ENCODE data around the gene PHF19. TPM values are rescaled to one million over a fixed set of nuclear protein-coding genes. Genes with fewer than 3 reads are reported as not detected.

PHF19 gene
- total RNA-seq, 1 experiment from 2014 or later = 39.0 TPM

DNA sequence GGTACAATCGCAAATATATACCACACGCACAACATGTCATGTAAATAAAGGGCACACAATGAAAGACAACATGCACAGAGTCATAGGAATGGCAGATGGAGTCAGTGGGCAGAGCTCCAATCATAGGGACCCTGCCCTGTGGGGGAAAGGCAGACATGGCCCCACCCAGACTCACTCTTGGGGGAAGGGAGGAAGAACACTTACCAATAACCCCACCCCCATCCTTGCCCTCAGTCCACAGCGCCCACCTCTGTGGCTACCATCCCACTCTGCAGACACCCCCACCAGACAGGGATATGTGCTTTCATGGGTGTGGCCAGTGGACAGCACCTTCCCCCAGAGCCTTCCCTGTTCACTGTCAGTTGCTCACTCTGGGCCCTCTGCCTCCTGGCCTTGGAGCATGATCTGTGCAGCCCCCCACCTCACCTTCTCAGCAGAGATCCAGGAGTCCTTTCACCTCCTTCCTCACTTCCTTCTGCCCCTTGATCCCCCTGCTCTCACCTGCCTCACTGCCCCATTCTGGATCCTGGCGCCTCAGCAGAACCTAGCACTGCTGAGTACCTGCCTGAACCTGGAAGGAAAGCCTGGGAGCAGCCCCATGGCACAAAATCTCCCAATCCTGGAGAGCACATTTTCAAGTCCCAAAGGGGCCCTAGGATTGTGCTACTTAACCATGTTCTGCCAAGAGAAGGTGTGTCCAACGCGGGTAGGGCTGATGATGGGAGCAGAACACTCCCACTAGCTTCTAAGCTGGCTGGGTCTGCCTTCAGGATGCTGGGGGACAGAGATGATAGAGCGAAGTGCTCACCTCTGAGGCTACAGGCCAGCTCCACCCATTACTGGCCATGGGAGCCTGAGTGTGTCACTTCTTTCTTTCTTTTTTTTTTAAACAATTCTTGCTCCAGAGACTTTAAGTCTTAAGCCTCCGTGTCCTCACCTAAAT, 1.5 kb upstream of the PHF19 start:
- no peak overlapping the region for H3K27ac Mint-ChIP-seq
- ATAC-seq = peak; percentile 13
- no peak for DNase-seq (ENCODE audit: low spot score)
- H3K36me3 Mint-ChIP-seq = no peaks in the 10 kb centered on the region
- CTCF ChIA-PET = interaction anchor here (1.0 kb wide), 1 partner anchor 12 kb away, joined by 3 read pairs; no protein-coding TSS in a partner anchor
- peaks cover 12% of the 10 kb centered on the region for H3K27me3 Mint-ChIP-seq (ENCODE audit: low read depth)
- H3K4me3 Mint-ChIP-seq = peak overlapping the region; percentile 76
- no peaks in the 10 kb centered on the region for H3K9me3 Mint-ChIP-seq
- TF ChIP-seq NFE2L1 (CRISPR knock-in tag; IDR thresholded peaks at IDR 0.05) (no peak), SMAD3 (CRISPR knock-in tag; IDR thresholded peaks at IDR 0.05; ENCODE audit: borderline replicate concordance) (no peak), GRHL2 (CRISPR knock-in tag; IDR thresholded peaks at IDR 0.05; ENCODE audit: insufficient replicate concordance, severe bottlenecking) (no peak), ZNF232 (CRISPR knock-in tag; IDR thresholded peaks at IDR 0.05) (no peak)
- TF ChIP-seq, protein P1, sequence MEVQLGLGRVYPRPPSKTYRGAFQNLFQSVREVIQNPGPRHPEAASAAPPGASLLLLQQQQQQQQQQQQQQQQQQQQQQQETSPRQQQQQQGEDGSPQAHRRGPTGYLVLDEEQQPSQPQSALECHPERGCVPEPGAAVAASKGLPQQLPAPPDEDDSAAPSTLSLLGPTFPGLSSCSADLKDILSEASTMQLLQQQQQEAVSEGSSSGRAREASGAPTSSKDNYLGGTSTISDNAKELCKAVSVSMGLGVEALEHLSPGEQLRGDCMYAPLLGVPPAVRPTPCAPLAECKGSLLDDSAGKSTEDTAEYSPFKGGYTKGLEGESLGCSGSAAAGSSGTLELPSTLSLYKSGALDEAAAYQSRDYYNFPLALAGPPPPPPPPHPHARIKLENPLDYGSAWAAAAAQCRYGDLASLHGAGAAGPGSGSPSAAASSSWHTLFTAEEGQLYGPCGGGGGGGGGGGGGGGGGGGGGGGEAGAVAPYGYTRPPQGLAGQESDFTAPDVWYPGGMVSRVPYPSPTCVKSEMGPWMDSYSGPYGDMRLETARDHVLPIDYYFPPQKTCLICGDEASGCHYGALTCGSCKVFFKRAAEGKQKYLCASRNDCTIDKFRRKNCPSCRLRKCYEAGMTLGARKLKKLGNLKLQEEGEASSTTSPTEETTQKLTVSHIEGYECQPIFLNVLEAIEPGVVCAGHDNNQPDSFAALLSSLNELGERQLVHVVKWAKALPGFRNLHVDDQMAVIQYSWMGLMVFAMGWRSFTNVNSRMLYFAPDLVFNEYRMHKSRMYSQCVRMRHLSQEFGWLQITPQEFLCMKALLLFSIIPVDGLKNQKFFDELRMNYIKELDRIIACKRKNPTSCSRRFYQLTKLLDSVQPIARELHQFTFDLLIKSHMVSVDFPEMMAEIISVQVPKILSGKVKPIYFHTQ (CRISPR knock-in tag; IDR thresholded peaks at IDR 0.05) = no peak
- TF ChIP-seq, protein P2, sequence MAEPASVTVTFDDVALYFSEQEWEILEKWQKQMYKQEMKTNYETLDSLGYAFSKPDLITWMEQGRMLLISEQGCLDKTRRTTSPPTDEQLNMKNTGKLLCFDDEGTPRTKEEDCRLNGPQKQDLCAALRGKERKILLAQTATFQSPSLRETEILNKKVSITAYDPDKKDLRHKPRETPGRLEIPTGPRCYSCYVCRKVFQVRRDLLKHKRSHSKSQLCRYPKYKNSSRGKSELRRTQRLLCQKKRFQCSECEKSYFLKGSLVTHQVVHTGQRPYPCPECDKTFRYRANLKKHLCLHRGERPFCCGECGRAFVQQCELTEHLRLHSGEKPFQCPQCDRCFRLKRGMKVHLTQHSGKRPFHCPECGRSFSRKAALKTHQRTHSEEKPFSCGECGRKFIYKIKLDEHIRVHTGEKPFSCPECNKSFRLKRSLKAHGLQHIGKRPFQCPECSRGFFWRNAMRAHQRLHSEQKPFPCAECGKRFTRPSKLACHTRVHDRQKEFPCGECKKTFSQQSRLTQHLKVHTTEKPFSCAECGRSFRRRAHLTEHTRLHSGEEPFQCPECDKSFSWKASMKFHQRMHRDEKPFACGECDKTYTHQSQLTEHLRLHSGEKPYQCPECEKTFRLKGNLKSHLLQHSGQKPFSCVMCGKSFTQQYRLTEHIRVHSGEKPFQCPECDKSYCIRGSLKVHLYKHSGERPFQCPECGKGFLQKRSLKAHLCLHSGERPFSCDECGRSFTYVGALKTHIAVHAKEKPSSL (CRISPR knock-in tag; conservative IDR thresholded peaks at IDR 0.05) = no peak
- TF ChIP-seq, protein P3, sequence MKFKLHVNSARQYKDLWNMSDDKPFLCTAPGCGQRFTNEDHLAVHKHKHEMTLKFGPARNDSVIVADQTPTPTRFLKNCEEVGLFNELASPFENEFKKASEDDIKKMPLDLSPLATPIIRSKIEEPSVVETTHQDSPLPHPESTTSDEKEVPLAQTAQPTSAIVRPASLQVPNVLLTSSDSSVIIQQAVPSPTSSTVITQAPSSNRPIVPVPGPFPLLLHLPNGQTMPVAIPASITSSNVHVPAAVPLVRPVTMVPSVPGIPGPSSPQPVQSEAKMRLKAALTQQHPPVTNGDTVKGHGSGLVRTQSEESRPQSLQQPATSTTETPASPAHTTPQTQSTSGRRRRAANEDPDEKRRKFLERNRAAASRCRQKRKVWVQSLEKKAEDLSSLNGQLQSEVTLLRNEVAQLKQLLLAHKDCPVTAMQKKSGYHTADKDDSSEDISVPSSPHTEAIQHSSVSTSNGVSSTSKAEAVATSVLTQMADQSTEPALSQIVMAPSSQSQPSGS (CRISPR knock-in tag; IDR thresholded peaks at IDR 0.05; ENCODE audit: borderline replicate concordance, low read depth) = no peak
- POLR2A ChIA-PET = interaction anchor here (0.6 to 1.2 kb wide), 2 partner anchors 10 to 165 kb away, joined by 3 read pairs; no protein-coding TSS in a partner anchor
- H3K4me1 Mint-ChIP-seq = peaks cover 45% of the 10 kb centered on the region

DNA sequence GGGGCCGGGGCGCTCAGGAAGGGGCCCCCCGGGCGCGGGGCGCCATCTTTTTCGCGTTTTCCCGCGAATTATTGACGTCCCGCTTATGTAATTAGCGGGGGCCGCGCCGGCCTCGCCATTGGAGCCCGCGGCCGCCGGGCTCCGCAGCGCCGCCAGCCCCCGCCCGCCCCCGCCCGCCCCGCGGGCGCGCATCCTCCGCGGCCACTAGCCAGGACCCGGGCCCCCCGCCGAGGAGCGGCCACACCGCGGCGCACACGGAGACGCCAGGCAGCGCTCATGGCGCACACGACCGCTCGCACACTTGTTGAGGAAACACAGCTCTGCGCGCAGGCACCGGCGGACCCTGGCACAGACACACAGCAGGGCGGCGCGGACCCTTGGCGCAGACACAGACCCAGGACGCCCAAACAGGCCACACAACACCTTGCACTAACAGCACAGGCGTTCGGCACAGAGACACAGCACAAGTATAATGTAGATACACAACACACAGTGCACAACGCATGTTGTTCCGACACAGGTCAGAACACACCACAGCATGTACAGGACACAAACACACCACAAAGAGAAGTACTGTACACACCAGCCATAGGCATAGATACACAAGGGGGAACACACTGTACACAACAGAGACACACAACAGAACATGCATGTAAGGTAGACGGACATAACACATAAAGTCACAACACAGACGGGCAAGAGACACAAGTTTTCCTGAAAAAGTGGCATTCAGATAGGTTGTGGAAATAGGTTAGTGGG, 467 bp upstream of the PHF19 start:
- H3K9me3 Mint-ChIP-seq = no peaks in the 10 kb centered on the region
- peak overlapping the region; percentile 76 for H3K4me3 Mint-ChIP-seq
- TF ChIP-seq FOXP1 (CRISPR knock-in tag; IDR thresholded peaks at IDR 0.05; ENCODE audit: borderline replicate concordance) (peak; percentile 20; the same call in 1 of the 2 replicates), ZBTB21 (CRISPR knock-in tag; IDR thresholded peaks at IDR 0.05; ENCODE audit: borderline replicate concordance) (no peak), GABPB1 (CRISPR knock-in tag; IDR thresholded peaks at IDR 0.05) (peak; percentile 34; the same call in 1 of the 2 replicates), CBFB (CRISPR knock-in tag; IDR thresholded peaks at IDR 0.05; ENCODE audit: low read depth) (no peak), MXD4 (CRISPR knock-in tag; IDR thresholded peaks at IDR 0.05; ENCODE audit: borderline replicate concordance) (no peak), ETV6 (CRISPR knock-in tag; IDR thresholded peaks at IDR 0.05) (0 out of 2 replicates have a peak, but pooled peaks have one; percentile 21)
- peaks cover 55% of the 10 kb centered on the region for H3K4me1 Mint-ChIP-seq
- H3K27ac Mint-ChIP-seq = peak overlapping the region; percentile 15
- DNase-seq (ENCODE audit: low spot score) = peak; percentile 59
- ChIA-PET CTCF (interaction anchor here (1.0 kb wide), 1 partner anchor 13 kb away, joined by 3 read pairs; no protein-coding TSS in a partner anchor), POLR2A (interaction anchor here (1.2 kb wide), 1 partner anchor 9 kb away, joined by 3 read pairs; no protein-coding TSS in a partner anchor)
- no peaks in the 10 kb centered on the region; the same call in 1 of the 2 replicates for H3K36me3 Mint-ChIP-seq
- peaks cover 12% of the 10 kb centered on the region for H3K27me3 Mint-ChIP-seq (ENCODE audit: low read depth)
- ATAC-seq = no peak
